ENCODE data around the gene BBOX1.

DNA sequence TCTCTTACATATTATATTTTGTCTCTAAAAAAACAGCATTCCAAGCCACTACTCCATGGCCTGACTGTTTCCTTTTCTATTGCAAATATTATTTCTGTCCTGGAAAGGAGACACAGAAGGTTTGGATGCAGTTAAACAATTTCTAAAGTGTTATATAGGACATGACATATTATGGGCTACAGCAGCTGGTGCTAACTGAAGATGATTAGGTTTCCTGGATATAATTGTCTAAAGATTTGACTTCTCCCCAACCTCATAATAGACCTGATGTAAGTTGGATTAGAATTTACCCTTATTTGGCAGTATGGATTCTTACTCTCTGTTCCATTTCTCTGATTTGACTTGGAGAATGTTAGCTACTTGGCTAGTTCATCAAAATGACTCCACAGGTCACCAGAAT is 90.2 kb downstream of the BBOX1 start:
- TF ChIP-seq ARNT (IDR thresholded peaks at IDR 0.05) (no peak), BHLHE40 (IDR thresholded peaks at IDR 0.05; ENCODE audit: borderline replicate concordance) (no peak), TARDBP (IDR thresholded peaks at IDR 0.05) (no peak), SP1 (IDR thresholded peaks at IDR 0.05) (no peak), FOXM1 (IDR thresholded peaks at IDR 0.05; ENCODE audit: borderline replicate concordance) (no peak), LEF1 (IDR thresholded peaks at IDR 0.05; ENCODE audit: borderline replicate concordance) (no peak), ELF4 (IDR thresholded peaks at IDR 0.05) (no peak), HDGF (IDR thresholded peaks at IDR 0.05; ENCODE audit: borderline replicate concordance) (no peak), CTBP1 (IDR thresholded peaks at IDR 0.05; ENCODE audit: borderline replicate concordance) (no peak), ZNF384 (IDR thresholded peaks at IDR 0.05) (no peak)

Data from HEK293T (cell line).